GM12875 (cell line): ENCODE data around the gene MTARC2.

Source experiments
- H3K4me3 ChIP-seq: one replicate; pipeline ENCODE4 v1.5.1; 2011; ENCODE audit warnings: low read depth, low read length, control low read depth
- CTCF ChIP-seq: IDR thresholded peaks from 2 replicates; pipeline ENCODE4 v1.5.1; 2011; ENCODE audit warnings: low read depth, mild to moderate bottlenecking, control low read depth, inconsistent platforms, low read length, moderate library complexity, borderline replicate concordance; ENCODE audit not compliant: insufficient read depth

Gene MTARC2

GRCh38 chr1:220703305-220703704 lies 44.8 kb upstream of the MTARC2 start:
- TF ChIP-seq CTCF, result no peak
- H3K4me3 ChIP-seq, result no peak overlapping the region

- no peak overlapping the region for H3K4me3 ChIP-seq
- TF ChIP-seq CTCF, result no peak
These were observed 42.3 kb upstream of the MTARC2 start for GRCh38 chr1:220705782-220706181.

GRCh38 chr1:220706480-220706879 lies 41.6 kb upstream of the MTARC2 start:
- TF ChIP-seq CTCF, result no peak
- H3K4me3 ChIP-seq, result no peak overlapping the region

- H3K4me3 ChIP-seq, result no peak overlapping the region
- no peak for TF ChIP-seq CTCF
These were observed 41.0 kb upstream of the MTARC2 start for GRCh38 chr1:220707160-220707559.

GRCh38 chr1:220708244-220708643 lies 39.9 kb upstream of the MTARC2 start:
- H3K4me3 ChIP-seq, result no peak overlapping the region
- TF ChIP-seq CTCF, result no peak

- no peak for TF ChIP-seq CTCF
- no peak overlapping the region for H3K4me3 ChIP-seq
These were observed 39.0 kb upstream of the MTARC2 start for GRCh38 chr1:220708936-220709801.

GRCh38 chr1:220710333-220710732 lies 37.8 kb upstream of the MTARC2 start:
- no peak overlapping the region for H3K4me3 ChIP-seq
- no peak for TF ChIP-seq CTCF
